ENCODE data around the gene TRABD2B.

TRABD2B gene

DNA sequence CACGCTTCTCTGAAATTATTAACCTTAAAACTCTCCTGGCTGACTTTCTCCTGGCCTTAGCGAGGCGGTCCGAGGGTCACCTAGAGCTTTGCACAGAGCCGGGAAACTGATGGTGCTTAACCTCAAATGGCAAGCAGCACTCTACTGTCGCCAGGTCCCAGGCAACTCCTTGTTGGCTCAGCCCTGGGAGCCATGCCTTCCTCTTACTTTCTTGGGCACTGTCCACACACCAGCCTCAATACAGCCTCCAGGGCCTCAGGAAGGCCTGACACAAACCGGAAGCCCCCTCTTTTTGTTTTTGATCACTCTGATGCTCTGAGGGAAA lies 3.8 kb downstream of the TRABD2B start:
- TF ChIP-seq POLR2A (IDR thresholded peaks at IDR 0.05; ENCODE audit: low read depth, low read length) = no peak
- FAIRE-seq (no peak), DNase-seq (ENCODE audit: insufficient read length, low spot score) (no peak)

DNA sequence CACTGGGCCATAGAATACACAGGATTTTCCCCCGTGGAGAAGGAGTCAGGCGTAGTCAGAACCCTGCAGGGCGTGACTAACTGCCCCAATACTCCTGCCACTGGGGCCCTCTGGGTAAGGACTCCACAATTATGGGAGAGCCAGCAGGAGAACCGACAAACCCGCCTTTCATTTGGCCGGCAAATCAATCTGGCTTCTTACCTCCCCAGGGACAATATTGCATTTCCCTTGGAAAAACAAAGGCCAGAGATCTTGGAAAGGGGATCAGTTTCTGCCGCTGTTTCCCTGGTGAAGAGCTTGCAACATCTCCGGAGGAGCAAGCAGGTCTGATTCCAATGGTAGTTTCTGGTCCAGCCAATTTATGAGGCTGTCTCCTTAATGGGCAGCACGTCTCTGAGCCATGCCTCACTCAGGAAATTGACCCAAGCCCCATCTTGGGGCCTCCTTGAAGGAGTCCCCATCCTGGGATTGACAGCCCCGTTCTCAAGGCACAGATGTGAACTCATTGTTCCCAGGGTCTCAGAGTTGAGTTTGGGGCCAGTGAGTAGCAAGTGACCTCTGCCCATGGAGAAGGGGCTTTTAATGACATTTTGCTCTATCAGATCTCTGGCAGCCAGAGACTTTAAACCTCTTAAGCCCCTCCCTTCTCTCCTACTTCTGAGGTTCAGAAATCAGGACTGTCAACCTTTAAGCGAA lies 4.3 kb downstream of the TRABD2B start:
- DNase-seq (ENCODE audit: insufficient read length, low spot score) (no peak), FAIRE-seq (no peak)
- no peak for TF ChIP-seq POLR2A (IDR thresholded peaks at IDR 0.05; ENCODE audit: low read depth, low read length)

DNA sequence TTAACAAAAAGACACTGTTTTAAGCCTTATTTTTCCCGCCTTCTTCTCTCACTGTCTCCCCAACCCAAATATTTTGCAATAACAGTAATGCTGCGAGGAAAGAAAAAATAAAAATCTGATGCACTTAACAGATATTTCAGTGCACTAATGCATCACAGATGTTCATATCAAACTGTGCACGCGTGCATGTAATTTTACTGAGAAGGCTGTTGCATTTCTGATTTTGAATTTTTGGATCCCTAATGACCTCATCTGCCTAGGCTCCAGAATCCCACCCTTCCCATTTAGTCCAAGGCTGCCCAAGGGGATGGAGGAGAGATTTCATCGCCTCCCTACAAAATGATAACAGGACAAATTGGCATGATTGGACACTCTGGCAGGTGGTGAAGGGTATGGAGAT lies 5.5 kb downstream of the TRABD2B start:
- TF ChIP-seq POLR2A (IDR thresholded peaks at IDR 0.05; ENCODE audit: low read depth, low read length) = no peak
- no peak for FAIRE-seq
- no peak for DNase-seq (ENCODE audit: insufficient read length, low spot score)

DNA sequence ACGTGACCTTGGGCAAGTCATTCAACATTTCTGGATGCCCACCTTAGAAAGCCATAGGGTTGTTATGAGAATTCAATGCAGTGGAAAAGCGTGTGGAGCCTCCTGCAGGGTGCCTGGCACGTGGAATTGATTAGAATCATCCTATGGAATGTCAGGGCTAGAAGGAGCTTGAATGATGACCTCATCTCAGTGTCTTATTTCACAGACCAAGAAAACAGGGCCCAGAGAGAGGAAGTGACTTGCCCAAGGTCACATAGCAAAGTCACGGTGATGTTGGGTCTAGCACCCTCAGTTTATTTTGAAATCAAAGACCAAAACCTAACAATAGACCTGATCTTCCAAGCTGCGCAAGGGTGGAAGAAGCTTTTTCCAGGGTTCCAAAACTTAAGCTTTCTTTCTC lies 6.0 kb downstream of the TRABD2B start:
- TF ChIP-seq POLR2A (IDR thresholded peaks at IDR 0.05; ENCODE audit: low read depth, low read length) = no peak
- peak; percentile 37 for DNase-seq (ENCODE audit: insufficient read length, low spot score)
- FAIRE-seq = no peak

DNA sequence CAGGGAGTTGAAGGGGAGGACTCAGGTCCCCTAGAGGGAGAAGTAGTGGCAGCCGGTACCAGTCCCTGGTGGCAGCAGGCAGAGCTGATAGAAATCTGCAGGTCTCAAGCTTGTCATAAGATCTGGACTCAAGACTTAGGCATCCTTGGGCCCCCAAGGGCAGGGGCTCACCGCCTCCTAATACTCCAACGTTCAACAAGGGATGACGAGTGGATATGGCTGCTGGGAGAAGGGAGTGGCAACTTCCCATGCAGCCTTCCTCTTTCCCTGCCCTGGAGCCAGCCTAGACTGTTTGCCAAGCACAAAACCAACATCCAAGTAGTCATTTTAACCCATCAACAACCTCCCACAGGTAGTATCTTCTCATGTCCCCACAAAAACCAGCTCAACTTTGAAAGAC lies 6.9 kb downstream of the TRABD2B start:
- no peak for FAIRE-seq
- DNase-seq (ENCODE audit: insufficient read length, low spot score) = no peak
- TF ChIP-seq POLR2A (IDR thresholded peaks at IDR 0.05; ENCODE audit: low read depth, low read length) = no peak

DNA sequence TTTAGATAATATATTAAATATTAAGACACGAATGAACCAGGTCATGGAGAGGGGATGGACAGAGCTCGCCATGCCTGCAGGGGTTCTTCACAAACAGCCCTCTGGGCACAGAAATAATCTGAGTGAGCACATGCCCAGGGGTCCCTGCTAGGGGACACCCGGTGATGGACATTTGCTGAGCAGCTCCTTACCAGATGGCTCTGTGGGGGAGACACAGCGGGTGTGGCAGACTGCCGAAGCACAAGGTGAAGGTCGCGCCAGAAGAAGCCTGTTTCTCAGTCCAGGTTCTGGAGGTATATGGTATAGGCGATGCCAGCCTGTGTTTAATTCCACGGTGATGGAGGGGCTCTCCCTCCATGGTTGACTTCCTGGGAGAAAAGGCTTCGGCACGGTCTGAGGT lies 9.6 kb downstream of the TRABD2B start:
- TF ChIP-seq POLR2A (IDR thresholded peaks at IDR 0.05; ENCODE audit: low read depth, low read length) = no peak
- FAIRE-seq (no peak), DNase-seq (ENCODE audit: insufficient read length, low spot score) (no peak)

DNA sequence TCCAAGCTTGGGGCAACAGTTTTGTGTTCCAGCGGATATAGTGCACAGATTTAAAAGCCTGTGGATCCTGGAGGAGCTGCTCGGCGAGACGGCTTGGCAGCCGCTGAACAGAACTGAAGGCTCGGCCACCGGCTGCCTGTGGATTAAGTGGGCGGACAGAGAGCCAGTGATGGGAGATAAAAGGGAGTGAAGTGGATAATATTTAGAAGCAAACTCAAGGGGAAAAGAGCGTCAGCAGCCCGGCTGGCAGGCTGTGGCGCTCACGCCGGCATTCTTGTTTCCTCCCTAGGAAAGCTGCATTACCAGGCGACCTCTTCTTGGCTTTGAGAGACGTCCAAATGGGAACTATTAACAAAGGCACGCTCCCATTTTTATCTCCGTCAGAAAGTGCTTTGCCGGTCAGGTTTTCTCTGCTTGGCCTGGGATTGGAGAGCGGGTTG lies 10.4 kb downstream of the TRABD2B start:
- FAIRE-seq = no peak
- no peak for TF ChIP-seq POLR2A (IDR thresholded peaks at IDR 0.05; ENCODE audit: low read depth, low read length)
- no peak for DNase-seq (ENCODE audit: insufficient read length, low spot score)

DNA sequence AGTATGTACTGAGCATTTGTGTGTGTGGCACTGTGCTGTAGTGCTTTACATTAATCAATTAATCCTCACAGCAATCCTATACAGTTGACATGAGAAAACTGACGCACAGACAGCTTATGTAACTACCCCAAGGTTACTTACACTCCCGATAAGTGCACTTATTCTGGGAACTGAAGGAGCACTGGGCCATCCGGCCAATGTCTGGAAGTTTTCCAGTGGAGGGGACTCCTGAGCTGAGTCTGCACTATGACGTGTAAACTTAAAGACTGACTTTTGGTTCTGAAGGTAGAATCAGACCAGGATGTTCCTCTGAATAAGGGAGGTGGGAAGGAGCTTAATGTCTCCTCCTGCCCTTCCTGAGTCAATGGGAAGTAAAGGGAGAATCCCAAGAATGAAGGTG lies 12.2 kb downstream of the TRABD2B start:
- FAIRE-seq (no peak), DNase-seq (ENCODE audit: insufficient read length, low spot score) (no peak)
- no peak for TF ChIP-seq POLR2A (IDR thresholded peaks at IDR 0.05; ENCODE audit: low read depth, low read length)

DNA sequence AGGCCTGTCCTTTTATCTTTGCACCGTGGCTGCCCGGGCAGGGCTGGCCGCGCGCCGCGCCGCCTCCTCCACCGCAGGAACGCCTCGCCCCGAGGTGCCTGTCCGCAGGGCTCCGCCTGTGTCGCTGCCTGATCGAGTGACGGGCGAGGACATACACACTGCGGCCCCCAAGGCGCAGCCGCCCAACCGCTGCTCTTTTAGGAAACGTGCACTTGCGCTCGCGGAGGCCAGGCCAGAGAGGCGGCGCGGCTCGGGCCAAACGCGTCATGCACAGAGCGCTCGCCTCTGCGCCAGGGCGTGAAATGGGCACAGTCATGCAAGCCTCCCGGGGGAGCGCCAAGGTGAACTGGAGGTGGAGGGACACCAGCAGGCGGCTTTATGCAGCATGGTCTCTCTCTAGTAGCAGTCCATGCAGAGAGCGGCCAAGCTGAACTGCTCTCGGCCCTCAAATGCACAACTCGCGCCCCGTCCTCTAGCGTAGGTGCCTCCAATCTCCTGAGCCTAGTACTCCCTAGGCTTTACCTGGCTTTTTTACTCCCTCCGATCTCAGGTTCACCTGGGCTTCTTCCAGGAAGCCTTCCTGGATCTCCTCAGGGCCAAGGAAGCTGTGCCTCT lies 12.9 kb downstream of the TRABD2B start:
- TF ChIP-seq POLR2A (IDR thresholded peaks at IDR 0.05; ENCODE audit: low read depth, low read length) = no peak
- FAIRE-seq (no peak), DNase-seq (ENCODE audit: insufficient read length, low spot score) (no peak)

DNA sequence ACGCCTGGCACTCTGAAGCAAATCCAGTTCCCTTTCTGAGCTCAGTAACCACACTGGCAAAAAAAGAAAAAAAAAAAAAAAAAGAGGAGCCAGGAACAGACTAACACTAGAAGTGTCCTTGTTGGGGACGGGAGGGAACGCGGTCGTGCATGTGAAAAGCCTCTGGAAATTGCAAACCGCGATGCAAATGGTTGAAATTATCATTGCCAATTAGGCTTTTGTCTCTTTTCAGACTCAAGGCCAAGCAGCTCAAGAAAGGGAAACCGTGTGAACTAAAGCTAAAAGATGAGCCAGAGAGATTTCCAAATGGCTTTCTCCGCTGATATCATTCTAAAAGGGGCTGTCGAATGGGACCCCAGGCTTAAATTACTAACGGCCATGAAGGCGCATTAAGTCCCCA lies 13.5 kb downstream of the TRABD2B start:
- FAIRE-seq = no peak

DNA sequence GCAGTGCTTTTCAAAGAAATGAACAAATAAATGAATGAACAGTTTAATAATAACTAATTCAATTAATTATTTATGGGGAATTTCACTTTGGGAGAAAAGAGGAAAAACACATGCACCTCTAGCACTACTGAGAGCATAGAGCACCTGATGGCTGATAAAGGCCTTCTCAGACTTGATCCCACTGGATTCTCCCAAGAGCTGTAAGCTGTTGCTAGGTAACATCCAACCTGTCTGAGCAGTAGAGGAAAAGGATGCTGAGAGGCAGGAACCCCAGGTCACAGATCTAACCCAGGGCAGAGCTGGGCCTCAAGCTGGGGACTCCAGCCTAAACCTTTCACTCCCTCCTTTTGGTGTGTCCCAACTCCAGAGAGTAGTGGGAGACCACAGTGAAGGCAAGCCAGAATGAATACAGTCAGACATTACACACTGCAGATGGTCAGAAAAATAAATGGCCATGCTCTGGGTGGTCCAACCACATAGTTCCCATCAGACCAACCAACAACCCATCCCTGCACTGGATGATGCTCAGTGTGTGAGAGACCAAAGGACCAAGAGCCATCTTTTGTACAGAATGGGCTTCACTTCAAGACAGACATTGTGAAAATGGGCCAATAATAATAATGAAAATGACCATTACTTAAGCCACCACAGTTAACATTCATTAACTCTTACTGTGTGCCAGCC lies 15.4 kb downstream of the TRABD2B start:
- FAIRE-seq = no peak
- TF ChIP-seq POLR2A (IDR thresholded peaks at IDR 0.05; ENCODE audit: low read depth, low read length) = no peak

More for the DNA sequence above, 13.5 kb downstream of the TRABD2B start:
- no peak for DNase-seq (ENCODE audit: insufficient read length, low spot score)
- no peak for TF ChIP-seq POLR2A (IDR thresholded peaks at IDR 0.05; ENCODE audit: low read depth, low read length)

DNA sequence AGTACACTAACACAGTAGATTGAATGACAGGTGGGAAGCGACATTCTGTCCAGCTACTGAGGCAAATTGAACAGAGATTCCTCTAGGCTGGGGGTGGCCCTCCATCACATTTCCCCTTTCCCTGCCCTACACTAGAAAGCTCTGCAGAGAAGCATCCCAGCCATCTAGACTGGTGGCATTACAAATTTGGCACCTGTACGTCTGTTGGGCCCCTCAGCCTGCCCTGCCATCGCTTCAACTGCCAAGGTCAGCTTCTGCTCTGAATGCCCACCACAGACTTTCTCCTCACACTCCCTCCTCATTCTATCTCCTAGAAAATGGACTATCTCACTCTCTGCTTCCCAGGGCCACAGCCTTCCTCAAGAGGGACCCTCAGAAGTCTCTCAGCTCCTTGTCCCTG lies 16.7 kb downstream of the TRABD2B start:
- no peak for FAIRE-seq
- no peak for TF ChIP-seq POLR2A (IDR thresholded peaks at IDR 0.05; ENCODE audit: low read depth, low read length)
- no peak for DNase-seq (ENCODE audit: insufficient read length, low spot score)

More for the DNA sequence above, 15.4 kb downstream of the TRABD2B start:
- DNase-seq (ENCODE audit: insufficient read length, low spot score) = no peak

DNA sequence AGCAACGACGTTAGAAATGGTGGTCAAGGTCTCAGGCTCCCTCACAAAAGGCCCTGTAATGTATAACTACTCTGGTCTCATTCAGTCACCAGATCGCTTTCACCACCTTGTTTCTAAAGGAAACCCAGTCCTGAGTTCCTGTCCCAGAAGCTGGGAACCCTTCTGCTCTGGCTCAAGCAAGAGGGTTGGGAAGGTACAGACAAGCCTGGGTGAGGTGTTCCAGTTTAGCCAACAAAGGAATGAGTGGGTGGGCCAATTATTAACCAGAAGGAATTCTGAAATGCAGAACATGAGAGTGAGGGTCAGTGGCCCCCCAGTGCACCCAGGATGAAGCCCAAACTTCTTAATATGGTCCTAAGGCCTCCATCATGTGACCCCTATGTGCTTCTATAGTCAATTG lies 17.5 kb downstream of the TRABD2B start:
- no peak for DNase-seq (ENCODE audit: insufficient read length, low spot score)
- FAIRE-seq = no peak
- no peak for TF ChIP-seq POLR2A (IDR thresholded peaks at IDR 0.05; ENCODE audit: low read depth, low read length)

DNA sequence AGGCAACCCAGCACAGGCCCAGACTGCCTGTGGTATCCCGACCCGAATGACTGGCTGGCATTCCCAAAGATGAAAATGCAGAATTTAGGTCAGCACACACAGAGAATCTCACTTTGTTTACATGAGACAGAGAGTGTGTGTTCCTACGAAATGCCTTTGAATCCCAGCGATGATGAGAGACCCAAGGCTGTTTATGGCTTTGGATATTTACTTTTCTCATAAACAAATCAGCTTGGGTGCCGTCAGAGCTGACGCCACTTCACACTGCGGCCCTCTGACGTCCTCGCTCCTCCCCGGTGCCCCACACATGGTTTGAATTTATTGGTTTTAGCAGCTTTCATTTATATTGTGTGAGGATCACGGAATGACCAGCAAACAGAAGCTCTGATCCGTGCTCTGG lies 18.7 kb downstream of the TRABD2B start:
- no peak for TF ChIP-seq POLR2A (IDR thresholded peaks at IDR 0.05; ENCODE audit: low read depth, low read length)
- DNase-seq (ENCODE audit: insufficient read length, low spot score) (no peak), FAIRE-seq (no peak)

DNA sequence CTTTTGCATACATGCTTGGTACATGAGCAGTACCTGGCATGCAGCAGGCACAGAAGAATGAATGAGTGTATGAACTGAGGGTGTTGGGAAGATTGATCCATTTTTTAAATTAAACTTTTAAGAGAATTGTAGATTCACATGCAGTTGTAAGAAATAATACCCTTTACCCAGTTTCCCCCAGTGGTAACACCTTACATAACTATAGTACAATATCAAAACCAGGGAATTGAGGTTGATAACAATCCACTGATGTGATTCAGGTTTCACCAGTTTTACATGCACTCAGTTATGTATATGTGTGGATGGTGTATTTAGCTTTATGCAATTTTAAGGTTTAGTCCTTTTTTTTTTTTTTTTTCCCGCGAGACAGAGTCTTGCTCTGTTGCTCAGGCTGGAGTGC lies 20.5 kb downstream of the TRABD2B start:
- no peak for FAIRE-seq
- no peak for TF ChIP-seq POLR2A (IDR thresholded peaks at IDR 0.05; ENCODE audit: low read depth, low read length)
- no peak for DNase-seq (ENCODE audit: insufficient read length, low spot score)

Measured in H54 (cell line).